H1 (cell line): ENCODE data around the gene ANKS1B. TPM values are rescaled to one million over a fixed set of nuclear protein-coding genes. Genes with fewer than 3 reads are reported as not detected.

Experiments
- CTCF ChIA-PET: fragments of 300-600 bp; sonication (Branson Sonifier 250); formaldehyde crosslinking; loops from one replicate; lab custom pipeline; 2021; ENCODE audit not compliant: partially characterized antibody; lab: Charles Lee
- POLR2A ChIA-PET: fragments of 300-600 bp; sonication (Branson Sonifier 250); formaldehyde crosslinking; loops from one replicate; lab custom pipeline; 2021; ENCODE audit warnings: inconsistent platforms; ENCODE audit not compliant: partially characterized antibody; lab: Charles Lee
- DNase-seq, 2 experiments: peaks; one replicate each; pipeline versions ENCODE4 v3.0.0 to v3.0.0-alpha.2; 2010 to 2022; ENCODE audit warnings: low spot score in 2 of 2, low read depth in 1 of 2, mixed read lengths in 1 of 2
- FAIRE-seq: peaks from 2 replicates; lab custom pipeline; 2011; peaks lifted over from hg19 to GRCh38; lab: Jason Lieb, UNC
- H2AFZ ChIP-seq: 2 replicates; pipeline ENCODE4 v1.8.1; 2012; ENCODE audit warnings: low read length, inconsistent platforms
- H2AK5ac ChIP-seq: 2 replicates; pipeline ENCODE4 v1.6.1; 2013; ENCODE audit warnings: low read depth, low read length
- H2BK120ac ChIP-seq: replicated peaks from 2 replicates; pipeline ENCODE3; 2013; ENCODE audit warnings: low read depth, low read length, inconsistent platforms
- H2BK12ac ChIP-seq: 2 replicates; pipeline ENCODE4 v1.6.1; 2013; ENCODE audit warnings: low read depth, low read length
- H2BK15ac ChIP-seq: 2 replicates; pipeline ENCODE4 v1.6.1; 2013; ENCODE audit warnings: low read length
- H2BK20ac ChIP-seq: 2 replicates; pipeline ENCODE4 v1.6.1; 2013; ENCODE audit warnings: low read length
- H2BK5ac ChIP-seq: 2 replicates; pipeline ENCODE4 v1.6.1; 2013; ENCODE audit warnings: low read depth, low read length
- H3K14ac ChIP-seq: 2 replicates; pipeline ENCODE4 v1.6.1; 2013; ENCODE audit warnings: inconsistent platforms; ENCODE audit not compliant: insufficient read length
- H3K18ac ChIP-seq: 2 replicates; pipeline ENCODE4 v1.6.1; 2013; ENCODE audit warnings: low read length; ENCODE audit errors: extremely low read depth
- H3K23ac ChIP-seq: 2 replicates; pipeline ENCODE4 v1.6.1; 2013; ENCODE audit warnings: inconsistent platforms; ENCODE audit not compliant: insufficient read length
- H3K23me2 ChIP-seq: 2 replicates; pipeline ENCODE4 v1.6.1; 2013; ENCODE audit warnings: low read depth, low read length
- H3K27ac ChIP-seq: 2 replicates; pipeline ENCODE4 v1.6.1; 2011; ENCODE audit warnings: low read depth, low read length, inconsistent platforms
- H3K27me3 ChIP-seq, 4 experiments: replicated peaks in 1 of 4; 1 replicate in 1 of 4; 2 replicates in 3 of 4; pipeline versions ENCODE4 v1.6.1 to v1.8.1; 2011 to 2013; ENCODE audit warnings: low read length in 3 of 4, mild to moderate bottlenecking in 3 of 4, inconsistent platforms in 2 of 4, mixed read lengths in 2 of 4, moderate library complexity in 1 of 4; ENCODE audit not compliant: control insufficient read depth in 3 of 4, insufficient read depth in 3 of 4; ENCODE audit errors: extremely low read depth in 1 of 4
- H3K36me3 ChIP-seq, 4 experiments: 2 replicates each; pipeline versions ENCODE4 v1.6.1 to v1.8.1; 2011 to 2013; ENCODE audit warnings: mild to moderate bottlenecking in 4 of 4, low read length in 3 of 4, moderate library complexity in 2 of 4, control low read depth in 1 of 4, inconsistent platforms in 1 of 4; ENCODE audit not compliant: insufficient read depth in 4 of 4, control insufficient read depth in 2 of 4
- H3K4ac ChIP-seq: replicated peaks from 2 replicates; pipeline ENCODE3; 2013; ENCODE audit warnings: low read length, low read depth, mixed read lengths, inconsistent platforms; ENCODE audit not compliant: insufficient read length
- H3K4me1 ChIP-seq, 4 experiments: replicated peaks in 1 of 4; 1 replicate in 1 of 4; 2 replicates in 3 of 4; pipeline versions ENCODE4 v1.6.1 to v1.8.1; 2011 to 2013; ENCODE audit warnings: low read length in 3 of 4, inconsistent platforms in 2 of 4, mixed read lengths in 1 of 4; ENCODE audit not compliant: insufficient read depth in 4 of 4, control insufficient read depth in 3 of 4
- H3K4me2 ChIP-seq, 2 experiments: 2 replicates each; pipeline versions ENCODE4 v1.6.1 to v1.8.1; 2011 to 2013; ENCODE audit warnings: low read depth in 2 of 2, low read length in 2 of 2, control low read depth in 1 of 2, inconsistent platforms in 1 of 2, mild to moderate bottlenecking in 1 of 2; ENCODE audit not compliant: insufficient read depth in 1 of 2
- H3K4me3 ChIP-seq, 4 experiments: fragments of 200-600, 300-600 bp in 1 of 4; sonication (generic), shearing (Covaris generic), sonication (Bioruptor Twin) in 1 of 4; 2 replicates each; pipeline versions ENCODE4 v1.5.1 to v1.8.1; 2011 to 2016; ENCODE audit warnings: low read length in 4 of 4, low read depth in 3 of 4, control low read depth in 2 of 4, inconsistent platforms in 2 of 4, mild to moderate bottlenecking in 2 of 4, mixed read lengths in 1 of 4, moderate library complexity in 1 of 4; ENCODE audit not compliant: insufficient read depth in 2 of 4; ENCODE audit errors: extremely low read depth in 1 of 4
- H3K56ac ChIP-seq: replicated peaks from 2 replicates; pipeline ENCODE3; 2013; ENCODE audit warnings: low read depth, mild to moderate bottlenecking, mixed read lengths, low read length, inconsistent platforms; ENCODE audit not compliant: insufficient read length
- H3K79me1 ChIP-seq: 2 replicates; pipeline ENCODE4 v1.6.1; 2013; ENCODE audit warnings: low read depth, low read length, control low read depth
- H3K79me2 ChIP-seq, 2 experiments: 2 replicates each; pipeline versions ENCODE4 v1.6.1 to v1.8.1; 2012 to 2013; ENCODE audit warnings: low read length in 2 of 2, mild to moderate bottlenecking in 2 of 2, inconsistent platforms in 1 of 2; ENCODE audit not compliant: insufficient read depth in 2 of 2, control insufficient read depth in 1 of 2
- H3K9ac ChIP-seq, 4 experiments: replicated peaks in 1 of 4; 1 replicate in 1 of 4; 2 replicates in 3 of 4; pipeline versions ENCODE4 v1.6.1 to v1.8.1; 2011 to 2013; ENCODE audit warnings: low read depth in 3 of 4, low read length in 3 of 4, control low read depth in 2 of 4, mild to moderate bottlenecking in 2 of 4, moderate library complexity in 2 of 4, inconsistent platforms in 1 of 4; ENCODE audit errors: extremely low read depth in 1 of 4
- H3K9me3 ChIP-seq, 2 experiments: 2 replicates each; pipeline versions ENCODE4 v1.6.1 to v1.8.1; 2012 to 2013; ENCODE audit warnings: mild to moderate bottlenecking in 2 of 2, moderate library complexity in 2 of 2, control low read depth in 1 of 2, inconsistent platforms in 1 of 2, low read depth in 1 of 2, low read length in 1 of 2, mixed read lengths in 1 of 2; ENCODE audit not compliant: insufficient read depth in 2 of 2
- H4K20me1 ChIP-seq, 2 experiments: replicated peaks in 1 of 2; 2 replicates each; pipeline versions ENCODE3 to v1.8.1; 2011 to 2013; ENCODE audit warnings: inconsistent platforms in 2 of 2, low read length in 2 of 2, mild to moderate bottlenecking in 1 of 2; ENCODE audit not compliant: insufficient read depth in 2 of 2, control insufficient read depth in 1 of 2
- H4K5ac ChIP-seq: 2 replicates; pipeline ENCODE4 v1.6.1; 2013; ENCODE audit warnings: low read length, low read depth, mixed read lengths, inconsistent platforms; ENCODE audit not compliant: insufficient read length
- H4K8ac ChIP-seq: 2 replicates; pipeline ENCODE4 v1.8.0; 2013; ENCODE audit warnings: mild to moderate bottlenecking, moderate library complexity, low read length, inconsistent platforms; ENCODE audit not compliant: insufficient read depth; ENCODE audit errors: extremely low read depth
- H4K91ac ChIP-seq: replicated peaks from 2 replicates; pipeline ENCODE3; 2013; ENCODE audit warnings: low read length, mixed read lengths, inconsistent platforms; ENCODE audit not compliant: insufficient read length
- JUND ChIP-seq: IDR thresholded peaks from 2 replicates; pipeline ENCODE4 v1.6.1; 2011; ENCODE audit warnings: mild to moderate bottlenecking, improper control_type of control experiment, low read length
- RBBP5 ChIP-seq: IDR thresholded peaks from 2 replicates; pipeline ENCODE4 v1.7.1; 2012; ENCODE audit warnings: low read depth, mild to moderate bottlenecking, inconsistent platforms, low read length, moderate library complexity, borderline replicate concordance
- YY1 ChIP-seq: IDR thresholded peaks from 2 replicates; pipeline ENCODE4 v1.6.1; 2011; ENCODE audit warnings: low read depth, mild to moderate bottlenecking, low read length
- WGBS, 2 experiments: shearing (Covaris generic) in 1 of 2; methylation state at CpG; one replicate each; pipeline versions ENCODE4 v1.1.6 to v1.1.7; 2013 to 2015; ENCODE audit warnings: low lambda C conversion rate in 2 of 2, mixed read lengths in 2 of 2, inconsistent platforms in 1 of 2, low coverage in 1 of 2, missing lambda C conversion rate in 1 of 2; ENCODE audit not compliant: insufficient replicate concordance in 2 of 2, insufficient coverage in 1 of 2, insufficient read length in 1 of 2; ENCODE audit errors: extremely low coverage in 1 of 2, missing lambda C conversion rate in 1 of 2; 5-methylcytosine and 5-hydroxymethylcytosine counted together
- polyA plus RNA-seq, 7 experiments: library from polyadenylated mRNA; depleted of rRNA in 3 of 7; stranded (reverse) in 5 of 7; unstranded in 2 of 7; fragments of >200 nt in 5 of 7; fragments of 200-250 nt in 2 of 7; gene quantifications; 1 replicate in 5 of 7; 2 replicates in 1 of 7; 4 replicates in 1 of 7; pipeline versions ENCODE4 v1.2.1 to v1.2.3, GENCODE V29; 2011 to 2013; ENCODE audit warnings: missing spikeins in 2 of 7, mixed read lengths in 2 of 7
- total RNA-seq: library from RNA; stranded (reverse); fragmentation: NEBNext Ultra II Directional; extraction: Animal tissue kit (Norgen Biotek cat#: 25700); gene quantifications from 2 replicates; pipeline ENCODE4 v1.2.1, GENCODE V29; 2021

ANKS1B gene
- total and polyA plus RNA-seq, 2 of the 8 experiments (the other 6 are each of a cell fraction or from before 2014, with no cell fraction given): 2.7 to 6.1 TPM

DNA sequence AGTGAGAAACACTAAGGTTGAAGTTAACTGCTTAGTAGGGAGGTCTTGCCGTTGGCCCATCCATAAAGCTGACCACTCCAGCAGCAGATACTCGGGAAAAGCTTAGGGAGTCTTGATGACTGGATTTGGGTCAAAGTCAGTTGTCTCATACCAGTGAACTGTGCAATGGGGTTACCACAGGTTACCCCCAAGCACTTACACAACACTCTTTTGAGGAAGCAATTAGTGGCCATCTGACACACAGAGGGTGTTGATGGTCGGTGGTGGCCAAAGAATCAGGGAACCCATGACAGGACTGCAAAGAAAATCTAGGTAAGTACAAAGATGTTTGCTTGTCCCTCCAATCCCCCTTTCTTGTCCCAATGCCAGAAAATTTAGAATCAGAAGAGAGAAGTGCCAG lies 929.4 kb downstream of the ANKS1B start:
- Histone ChIP-seq H2BK20ac (no peak overlapping the region), H4K20me1 (no peaks in the 10 kb centered on the region), H4K8ac (no peak overlapping the region), H3K9ac (no peak overlapping the region), H3K23me2 (no peaks in the 10 kb centered on the region), H4K5ac (no peak overlapping the region), H3K14ac (no peak overlapping the region), H3K27me3 (peaks cover 0 to 3% (median 0%) of the 10 kb centered on the region in 4 experiments; a peak in 1 of 7 replicates), H3K27ac (no peak overlapping the region), H2BK12ac (no peak overlapping the region), H3K4me2 (no peak overlapping the region), H2BK5ac (no peak overlapping the region), H3K4me1 (no peaks in the 10 kb centered on the region), H2AFZ (no peak overlapping the region), H3K79me1 (no peaks in the 10 kb centered on the region), H2AK5ac (no peak overlapping the region), H4K91ac (no peak overlapping the region), H3K18ac (no peak overlapping the region), H2BK15ac (no peak overlapping the region), H3K36me3 (no peaks in the 10 kb centered on the region), H3K4me3 (no peak overlapping the region), H3K79me2 (no peaks in the 10 kb centered on the region), H3K4ac (no peak overlapping the region), H3K56ac (no peak overlapping the region), H3K9me3 (no peaks in the 10 kb centered on the region), H3K23ac (no peak overlapping the region), H2BK120ac (no peak overlapping the region)
- DNase-seq: no peak
- no peak for FAIRE-seq
- TF ChIP-seq RBBP5 (no peak), JUND (no peak), YY1 (no peak)
- ChIA-PET CTCF (interaction anchor here (1.0 to 5.9 kb wide), 2 partner anchors 13 to 130 kb away, joined by 3 to 32 read pairs; no protein-coding TSS in a partner anchor), POLR2A (no interaction called here)
- WGBS, 2 experiments: 96% methylated on average over 3 of the region's 3 CpGs; no CpG with 5 or more reads in 1 of the 2 experiments
